Sigmoid colon (tissue), 4 donors: ENCODE results near the gene C19orf67.

Experiments used
- CTCF ChIP-seq, 4 experiments: fragments of 450-650 bp in 3 of 4; fragments of 200-600 bp in 1 of 4; IDR thresholded peaks; one replicate each; pipeline ENCODE4 v1.5.1; 2016 to 2019; ENCODE audit warnings: antibody characterized with exemption in 4 of 4, mild to moderate bottlenecking in 3 of 4, moderate library complexity in 2 of 4
- EP300 ChIP-seq, 4 donors: sonication (generic); formaldehyde crosslinking; IDR thresholded peaks; one replicate each; pipeline ENCODE4 v1.6.1; 2017; ENCODE audit warnings: antibody characterized with exemption in 4 of 4
- POLR2AphosphoS5 ChIP-seq, 4 donors: sonication (generic); formaldehyde crosslinking; IDR thresholded peaks; one replicate each; pipeline ENCODE4 v1.6.1; 2017; ENCODE audit warnings: antibody characterized with exemption in 4 of 4

DNA sequence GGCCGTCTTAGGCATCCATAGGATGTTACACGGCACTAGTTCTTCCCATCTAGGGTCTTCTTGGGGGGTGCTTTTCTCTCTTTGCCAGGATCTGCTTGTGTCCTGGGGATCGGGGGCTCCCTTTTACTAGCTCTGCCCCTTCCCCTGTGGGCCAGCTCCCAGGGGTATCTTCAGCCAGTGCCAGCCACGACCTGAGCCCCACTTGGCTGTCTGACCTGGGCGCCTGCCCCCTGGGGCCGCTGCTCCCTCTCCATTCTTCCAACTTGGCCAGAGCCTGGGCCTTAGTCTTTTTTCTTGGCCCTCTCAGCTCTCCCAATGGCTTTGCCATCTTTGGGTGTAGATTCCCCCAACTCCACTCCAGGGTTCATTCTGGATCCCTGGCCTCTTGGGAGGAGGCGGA lies 28.9 kb upstream of the C19orf67 start:
- no peak for TF ChIP-seq POLR2AphosphoS5 (IDR thresholded peaks at IDR 0.05)
- TF ChIP-seq CTCF (IDR thresholded peaks at IDR 0.05) = no peak
- no peak for TF ChIP-seq EP300 (IDR thresholded peaks at IDR 0.05)
